Psoas muscle (tissue), 8 donors: ENCODE data around the gene XNDC1N. TPM values are rescaled to one million over a fixed set of nuclear protein-coding genes. Genes with fewer than 3 reads are reported as not detected.

Source experiments
- ATAC-seq, 4 donors: fragments of 200-7000 bp; cut with Tn5 transposase; one replicate each; pipeline ENCODE4 v1.9.1; 2020; ENCODE audit warnings: moderate library complexity in 3 of 4, mild to moderate bottlenecking in 2 of 4
- DNase-seq, 2 donors: peaks; one replicate each; pipeline ENCODE4 v3.0.0-alpha.2; 2020
- H3K27ac ChIP-seq: fragments of 200-600 bp; one replicate; pipeline ENCODE4 v1.8.0; 2022
- H3K27me3 ChIP-seq, 3 donors: fragments of 200-600 bp in 1 of 3; one replicate each; pipeline versions ENCODE4 v1.6.1 to v1.8.0; 2013 to 2022; ENCODE audit warnings: low read length in 2 of 3, mild to moderate bottlenecking in 2 of 3, moderate library complexity in 1 of 3; ENCODE audit not compliant: insufficient read depth in 3 of 3
- H3K36me3 ChIP-seq, 2 donors: fragments of 200-600 bp in 1 of 2; one replicate each; pipeline versions ENCODE4 v1.6.1 to v1.8.0; 2013 to 2022; ENCODE audit warnings: low read depth in 1 of 2, mild to moderate bottlenecking in 1 of 2, moderate library complexity in 1 of 2; ENCODE audit not compliant: insufficient read depth in 1 of 2
- H3K4me1 ChIP-seq: fragments of 200-600 bp; one replicate; pipeline ENCODE4 v1.8.0; 2022
- H3K4me3 ChIP-seq: fragments of 200-600 bp; one replicate; pipeline ENCODE4 v1.8.0; 2022; ENCODE audit warnings: mild to moderate bottlenecking
- H3K9me3 ChIP-seq: fragments of 200-600 bp; one replicate; pipeline ENCODE4 v1.8.0; 2022
- CTCF ChIP-seq: fragments of 200-600 bp; IDR thresholded peaks from one replicate; pipeline ENCODE4 v1.8.0; 2022; ENCODE audit warnings: antibody characterized with exemption
- WGBS, 3 donors: extraction: QIAGEN DNeasy Blood & Tissue Kit; methylation state at CpG; one replicate each; pipeline versions ENCODE4 v1.1.6 to v1.1.7; 2013; 5-methylcytosine and 5-hydroxymethylcytosine counted together
- intact Hi-C, 2 donors: fragments of 100-400 bp; cut with DNase I; formaldehyde crosslinking; loops; one replicate each; pipeline versions ENCODE4 v1.11.0 to v1.14.2; 2022
- long read RNA-seq, 2 donors: library from polyadenylated mRNA; unstranded; transcript quantifications; one replicate each; pipeline ENCODE4 v2.0.0, GENCODE V29; 2021
- polyA plus RNA-seq, 3 donors: library from polyadenylated mRNA; stranded (reverse); fragments of 200-250 nt; gene quantifications; one replicate each; pipeline ENCODE4 v1.2.3, GENCODE V29; 2013
- total RNA-seq, 4 donors: library from RNA; stranded (reverse); fragmentation: NEBNext Ultra II Directional in 2 of 4; extraction: Animal tissue kit (Norgen Biotek cat#: 25700) in 2 of 4; gene quantifications; one replicate each; pipeline versions ENCODE4 v1.2.1 to v1.2.4, GENCODE V29; 2021 to 2023
- donor health status: healthy with polysubstance abuse.
- donor health status: DM: no; HTN: no; CAD: no; lungs with moderate emphysema.
- donor health status: Bipolar disorder and iron deficiency.
- donor health status: healthy.
- donor health status: DM: yes; HTN: yes; CAD: no.
- donor health status: DM: no; HTN: no; CAD: no.
- donor health status: DM: no; HTN: no; CAD: no.
- donor health status: DM: yes; HTN: yes; CAD: no.

The XNDC1N gene
- total RNA-seq, result 1 to 10 TPM; 1.3 to 3.9 (median 1.6) TPM
- 1 to 10 TPM in 1 of 3 donors, under 1 TPM in 2; 0.82 to 2.8 (median 0.86) TPM for polyA plus RNA-seq
- long read RNA-seq, donor 1, result 0 reads
- long read RNA-seq, donor 2, partial matches to known transcripts, result 0 of 2 reads
- long read RNA-seq, donor 2, other reads (novel, unspliced or antisense), result 2 of 2 reads

GRCh38 chr11:71927820-71928736 lies at the start of gene XNDC1N:
TSS of gene XNDC1N (minus strand) at chr11:71928594. CDS start at chr11:71923353, 5,241 bp downstream.
- peaks cover 34% of the 10 kb centered on the region for H3K4me1 ChIP-seq
- H3K27me3 ChIP-seq, result no peaks in the 10 kb centered on the region
- TF ChIP-seq CTCF, result no peak
- H3K27ac ChIP-seq, result peak within 1 kb of the TSS; percentile 89
- intact Hi-C loops, result no loop called here
- peak within 1 kb of the TSS; percentile 82 for H3K4me3 ChIP-seq
- peak; percentile 89 to 94 (median 90) for ATAC-seq
- peak; percentile 58 to 68 for DNase-seq
- 0 to 1% (median 0%) methylated on average over 39 to 40 of the region's 40 CpGs for WGBS, 3 donors
- no peaks in the 10 kb centered on the region for H3K9me3 ChIP-seq
- peaks cover 0 to 8% of the 10 kb centered on the region in 2 donors for H3K36me3 ChIP-seq

GRCh38 chr11:71977743-71978418 lies 49.5 kb upstream of the XNDC1N start:
- TF ChIP-seq CTCF, result peak; percentile 80
- no peak overlapping the region for H3K27ac ChIP-seq
- no peaks in the 10 kb centered on the region for H3K4me1 ChIP-seq
- intact Hi-C loops, result loop anchor here (2.0 to 5.0 kb wide), 4 partner anchors 34 to 454 kb away; partner anchors contain the start of gene CLPB (in 1 of the 2)
- H3K9me3 ChIP-seq, result no peaks in the 10 kb centered on the region
- peaks cover 0 to 6% of the 10 kb centered on the region in 2 donors for H3K36me3 ChIP-seq
- H3K27me3 ChIP-seq, result no peaks in the 10 kb centered on the region
- DNase-seq (no peak), ATAC-seq (peak; percentile 43 to 82 (median 70))
- no peak overlapping the region for H3K4me3 ChIP-seq
- WGBS, 3 donors, result 40 to 57% (median 47%) methylated on average over 7 of the region's 7 CpGs

GRCh38 chr11:71977090-71977489 lies 48.7 kb upstream of the XNDC1N start:
- Histone ChIP-seq H3K4me3 (no peak overlapping the region), H3K9me3 (no peaks in the 10 kb centered on the region), H3K4me1 (no peaks in the 10 kb centered on the region), H3K27me3 (no peaks in the 10 kb centered on the region), H3K36me3 (peaks cover 0 to 3% of the 10 kb centered on the region in 2 donors), H3K27ac (no peak overlapping the region)
- DNase-seq (no peak), ATAC-seq (no peak)
- TF ChIP-seq CTCF, result no peak
- WGBS, 3 donors, result 56 to 74% (median 65%) methylated on average over 1 of the region's 1 CpG
- intact Hi-C loops, result loop anchor here (2.0 to 5.0 kb wide), 4 partner anchors 35 to 455 kb away; partner anchors contain the start of gene CLPB (in 1 of the 2)

- TF ChIP-seq CTCF, result no peak
- intact Hi-C loops, result loop anchor here (2.0 to 5.0 kb wide), 4 partner anchors 36 to 456 kb away; partner anchors contain the start of gene CLPB (in 1 of the 2)
- WGBS, 3 donors, result 38 to 56% (median 40%) methylated on average over 5 of the region's 5 CpGs
These were observed 48.2 kb upstream of the XNDC1N start for GRCh38 chr11:71976551-71976950.

More at GRCh38 chr11:71976551-71976950, 48.2 kb upstream of the XNDC1N start:
- H3K27ac ChIP-seq, result no peak overlapping the region
- ATAC-seq (no peak), DNase-seq (no peak)
- no peaks in the 10 kb centered on the region for H3K9me3 ChIP-seq
- no peaks in the 10 kb centered on the region for H3K4me1 ChIP-seq
- no peaks in the 10 kb centered on the region for H3K27me3 ChIP-seq
- peaks cover 0 to 3% of the 10 kb centered on the region in 2 donors for H3K36me3 ChIP-seq
- no peak overlapping the region for H3K4me3 ChIP-seq
